Nephron (organoid): ENCODE results near the gene NOL6.

Experiments
- H3K27ac Mint-ChIP-seq, 3 experiments: 2 replicates each; pipeline ENCODE4 v1.8.0; 2020; ENCODE audit warnings: mixed read lengths in 3 of 3, mild to moderate bottlenecking in 2 of 3, moderate library complexity in 1 of 3
- H3K27me3 Mint-ChIP-seq: 2 replicates; pipeline ENCODE4 v1.8.0; 2021; ENCODE audit warnings: low read depth, mild to moderate bottlenecking, moderate library complexity, mixed read lengths
- H3K36me3 Mint-ChIP-seq: 2 replicates; pipeline ENCODE4 v1.8.0; 2020; ENCODE audit warnings: low read depth, mixed read lengths
- H3K4me1 Mint-ChIP-seq: 2 replicates; pipeline ENCODE4 v1.8.0; 2020; ENCODE audit warnings: mixed read lengths
- H3K4me3 Mint-ChIP-seq, 3 experiments: 2 replicates each; pipeline ENCODE4 v1.8.0; 2020; ENCODE audit warnings: mild to moderate bottlenecking in 3 of 3, mixed read lengths in 3 of 3, moderate library complexity in 2 of 3
- H3K9me3 Mint-ChIP-seq: 2 replicates; pipeline ENCODE4 v1.8.0; 2020; ENCODE audit warnings: mixed read lengths
- CTCF ChIP-seq, 3 experiments: fragments of 200-600 bp; sonication (generic); IDR thresholded peaks; one replicate each; pipeline ENCODE4 v1.5.0; 2021; ENCODE audit warnings: antibody characterized with exemption in 3 of 3; ENCODE audit not compliant: unreplicated experiment in 3 of 3

Gene NOL6

GRCh38 chr9:33438926-33439680 is 34.6 kb downstream of the NOL6 start:
- Mint-ChIP-seq H3K36me3 (no peaks in the 10 kb centered on the region), H3K27ac (no peak overlapping the region), H3K27me3 (peaks cover 9% of the 10 kb centered on the region), H3K4me3 (no peak overlapping the region), H3K9me3 (no peaks in the 10 kb centered on the region), H3K4me1 (peaks cover 13% of the 10 kb centered on the region)
- no peak for TF ChIP-seq CTCF (IDR thresholded peaks at IDR 0.05; ENCODE audit: unreplicated experiment in 3 of 3)

- peaks cover 9% of the 10 kb centered on the region for H3K27me3 Mint-ChIP-seq
- no peak for TF ChIP-seq CTCF (IDR thresholded peaks at IDR 0.05; ENCODE audit: unreplicated experiment in 3 of 3)
- no peaks in the 10 kb centered on the region for H3K36me3 Mint-ChIP-seq
- H3K9me3 Mint-ChIP-seq: no peaks in the 10 kb centered on the region
- peaks cover 15% of the 10 kb centered on the region for H3K4me1 Mint-ChIP-seq
- no peak overlapping the region for H3K4me3 Mint-ChIP-seq
- peak overlapping the region in 1 of 3 experiments; percentile 20 for H3K27ac Mint-ChIP-seq
These were observed 35.8 kb downstream of the NOL6 start for GRCh38 chr9:33437898-33438297.

GRCh38 chr9:33437205-33437604 is 36.5 kb downstream of the NOL6 start:
- peaks cover 10% of the 10 kb centered on the region for H3K27me3 Mint-ChIP-seq

GRCh38 chr9:33436445-33436844 is 37.3 kb downstream of the NOL6 start:
- Mint-ChIP-seq H3K4me1 (peaks cover 15% of the 10 kb centered on the region), H3K27ac (no peak overlapping the region), H3K27me3 (peaks cover 12% of the 10 kb centered on the region), H3K9me3 (no peaks in the 10 kb centered on the region), H3K36me3 (no peaks in the 10 kb centered on the region), H3K4me3 (no peak overlapping the region)
- no peak for TF ChIP-seq CTCF (IDR thresholded peaks at IDR 0.05; ENCODE audit: unreplicated experiment in 3 of 3)

More at GRCh38 chr9:33437205-33437604, 36.5 kb downstream of the NOL6 start:
- TF ChIP-seq CTCF (IDR thresholded peaks at IDR 0.05; ENCODE audit: unreplicated experiment in 3 of 3): no peak
- Mint-ChIP-seq H3K4me3 (no peak overlapping the region), H3K27ac (no peak overlapping the region), H3K36me3 (no peaks in the 10 kb centered on the region), H3K4me1 (peaks cover 15% of the 10 kb centered on the region), H3K9me3 (no peaks in the 10 kb centered on the region)

GRCh38 chr9:33435821-33436277 is 37.9 kb downstream of the NOL6 start:
- Mint-ChIP-seq H3K4me3 (no peak overlapping the region), H3K9me3 (no peaks in the 10 kb centered on the region), H3K4me1 (peaks cover 15% of the 10 kb centered on the region), H3K27me3 (peaks cover 10% of the 10 kb centered on the region), H3K36me3 (no peaks in the 10 kb centered on the region), H3K27ac (peak overlapping the region in 1 of 3 experiments; percentile 43)
- TF ChIP-seq CTCF (IDR thresholded peaks at IDR 0.05; ENCODE audit: unreplicated experiment in 3 of 3): no peak
